NCI-H524 (cell line): ENCODE data around the gene FIBCD1.
A peak's percentile ranks its signal among the peaks of the same experiment; 100 is the strongest.
"Not testable (repeated sequence)": the region's sequence is repeated elsewhere in the genome, so short reads cannot be mapped to it uniquely, and the experiment has no call there.

Experiments
- DNase-seq, 2 experiments: peaks; one replicate each; lab custom pipeline; 2025; lab: John Stamatoyannopoulos, UW

FIBCD1 gene

DNA sequence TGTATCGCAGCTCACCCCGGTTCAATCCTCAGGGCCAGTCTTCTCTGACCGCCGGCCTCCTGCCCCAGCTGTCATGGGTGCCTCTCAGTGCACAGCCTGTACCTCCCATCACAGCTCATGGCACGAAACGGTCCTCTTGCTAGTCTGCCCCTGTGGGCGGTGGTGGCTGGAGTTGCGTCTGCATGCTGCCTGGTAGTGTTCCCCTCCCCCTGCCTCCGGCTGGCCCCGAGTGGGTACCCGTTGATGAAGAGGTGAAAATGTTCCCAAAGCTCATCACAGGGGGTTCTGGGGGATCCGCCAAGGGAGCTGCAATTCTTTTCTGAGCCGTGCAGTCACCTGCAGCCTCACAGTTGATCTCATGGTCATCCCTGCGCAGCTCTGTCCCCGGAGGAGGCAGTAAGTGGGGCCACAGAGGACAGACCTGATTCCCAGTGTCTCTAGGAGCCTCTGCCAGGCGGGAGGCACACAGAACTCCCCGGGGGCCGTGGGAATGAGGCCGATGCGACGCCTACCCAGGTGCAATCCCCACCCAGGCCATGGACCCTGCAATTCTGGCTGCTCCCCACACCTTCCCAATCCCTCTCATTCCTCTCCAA is 34.7 kb upstream of the FIBCD1 start:
- DNase-seq: no peak

DNA sequence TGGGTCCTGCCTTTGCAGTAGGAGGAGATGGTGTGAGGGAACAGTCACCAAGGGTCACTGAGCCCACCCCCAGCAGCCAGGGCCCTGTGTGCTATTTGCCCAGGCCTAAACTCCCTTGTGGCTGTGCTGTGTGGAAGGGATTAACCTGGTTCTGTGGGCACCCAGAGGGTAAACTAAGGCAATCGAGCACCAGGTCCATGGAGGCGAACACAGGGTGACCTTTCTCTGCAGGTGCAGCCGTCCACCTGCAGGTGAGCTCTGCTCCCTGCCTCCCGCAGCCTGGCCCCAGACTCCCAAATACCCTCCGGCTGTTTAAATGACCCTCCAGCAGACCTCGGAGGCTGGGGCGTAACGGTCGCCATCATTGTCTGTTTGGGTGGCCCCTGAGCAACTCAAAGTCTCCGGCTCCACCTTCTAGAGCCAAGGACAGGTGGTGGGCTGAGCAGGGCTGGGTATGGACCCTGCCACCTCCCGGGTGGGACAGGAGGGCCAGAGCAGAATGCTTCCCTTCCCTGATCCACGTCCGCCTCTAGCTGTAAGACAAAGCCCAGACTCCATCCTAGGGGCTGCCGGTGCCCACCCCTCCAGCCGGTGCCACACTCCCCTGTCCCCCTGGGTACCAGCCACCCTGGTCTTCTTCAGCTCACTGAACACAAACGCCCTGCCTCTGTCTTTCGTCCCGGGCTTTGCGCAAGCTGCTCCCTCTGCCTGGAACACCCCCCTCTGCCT is 34.1 kb upstream of the FIBCD1 start:
- DNase-seq: no peak

DNA sequence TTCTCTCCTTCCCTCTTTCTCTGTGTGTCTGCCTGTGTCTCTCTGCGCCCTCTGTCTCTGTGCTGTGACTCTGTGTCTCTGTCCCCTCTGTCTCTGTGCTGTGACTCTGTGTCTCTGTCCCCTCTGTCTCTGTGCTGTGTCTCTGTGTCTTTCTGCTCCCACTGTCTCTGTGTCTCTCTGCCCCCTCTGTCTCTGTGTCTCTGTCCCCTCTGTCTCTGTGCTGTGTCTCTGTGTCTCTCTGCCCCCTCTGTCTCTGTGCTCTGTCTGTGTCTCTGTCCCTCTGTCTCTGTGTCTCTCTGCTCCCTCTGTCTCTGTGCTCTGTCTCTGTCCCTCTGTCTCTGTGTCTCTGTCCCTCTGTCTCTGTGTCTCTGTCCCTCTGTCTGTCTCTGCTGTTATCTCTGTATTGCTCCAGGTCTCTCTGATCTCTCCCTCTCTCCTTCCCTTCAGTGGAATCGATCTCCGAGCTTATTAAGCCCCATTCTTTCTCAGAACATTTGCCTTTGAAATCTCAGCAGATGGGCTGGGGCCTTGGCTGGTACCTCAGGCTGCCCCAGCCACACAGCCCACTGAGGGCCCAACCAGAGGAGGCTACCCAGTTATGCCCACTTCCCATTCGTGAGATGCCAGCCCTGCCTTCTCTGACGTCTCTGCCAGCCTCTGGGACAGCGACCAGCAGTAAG is 33.4 kb upstream of the FIBCD1 start:
- DNase-seq: no peak

DNA sequence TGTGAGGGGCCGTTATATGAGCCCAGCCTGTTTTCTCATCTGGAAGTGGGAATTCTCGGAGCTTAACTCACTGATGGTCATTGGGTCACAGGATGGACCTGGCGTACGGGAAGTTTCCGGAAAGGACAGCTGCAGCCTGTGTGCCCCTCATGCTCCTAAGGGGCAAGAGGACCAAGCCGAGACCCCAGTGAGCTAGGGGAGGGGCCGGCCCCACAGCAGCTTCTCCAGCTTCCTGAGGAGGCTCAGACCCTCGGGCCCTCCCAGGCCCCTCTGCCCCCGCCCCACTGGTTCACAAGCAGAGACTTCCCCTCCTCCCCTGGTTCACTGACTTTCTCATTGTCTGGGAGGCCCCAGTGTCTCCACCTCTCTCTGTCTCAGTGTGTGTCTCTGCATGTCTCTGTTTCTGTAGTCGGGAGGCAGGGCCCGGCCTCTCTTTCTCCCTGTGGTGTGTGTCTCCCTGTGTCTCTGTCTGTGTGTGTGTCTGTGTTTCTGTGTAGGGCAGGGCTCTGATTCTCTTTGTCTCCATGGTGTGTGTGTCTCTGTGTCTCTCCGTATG is 32.3 kb upstream of the FIBCD1 start:
- DNase-seq: no peak

DNA sequence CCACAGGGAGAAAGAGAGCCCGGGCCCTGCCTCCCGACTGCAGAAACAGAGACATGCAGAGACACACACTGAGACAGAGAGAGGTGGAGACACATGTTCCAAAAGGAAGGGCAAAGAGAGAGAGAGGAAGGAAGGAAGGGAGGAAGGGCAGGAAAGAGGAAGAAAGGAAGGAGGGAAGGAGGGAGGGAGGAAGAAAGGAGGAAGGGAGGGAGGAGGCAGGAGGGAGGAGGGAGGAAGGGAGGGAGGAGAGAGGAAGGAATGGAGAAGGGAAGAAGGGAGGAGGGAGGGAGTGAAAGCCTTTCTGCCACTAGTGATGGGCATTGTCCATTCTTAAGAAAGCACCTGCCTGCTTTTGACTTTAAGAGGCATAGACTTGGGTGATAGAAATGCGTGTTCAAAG is 31.8 kb upstream of the FIBCD1 start:
- no peak for DNase-seq

DNA sequence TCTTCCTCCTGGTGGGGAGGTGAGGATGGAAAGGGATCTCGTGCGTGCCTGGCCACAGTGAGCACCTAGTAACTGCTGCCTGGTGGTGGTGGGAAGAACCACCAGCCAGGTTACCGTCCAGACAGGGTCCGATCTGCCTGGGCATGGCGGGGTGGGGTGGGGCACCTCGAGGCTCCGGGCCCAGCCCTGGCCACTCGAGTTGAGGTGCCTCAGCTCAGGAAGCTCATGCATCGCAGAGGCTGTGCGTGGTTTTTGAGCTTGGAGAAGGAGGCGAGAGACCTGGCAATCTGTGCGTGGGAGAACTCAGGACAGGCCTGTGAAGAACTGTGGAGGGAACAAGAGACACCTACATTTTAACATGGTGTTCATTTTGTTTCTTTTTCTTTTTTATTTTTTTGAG is 31.0 kb upstream of the FIBCD1 start:
- DNase-seq: no peak

DNA sequence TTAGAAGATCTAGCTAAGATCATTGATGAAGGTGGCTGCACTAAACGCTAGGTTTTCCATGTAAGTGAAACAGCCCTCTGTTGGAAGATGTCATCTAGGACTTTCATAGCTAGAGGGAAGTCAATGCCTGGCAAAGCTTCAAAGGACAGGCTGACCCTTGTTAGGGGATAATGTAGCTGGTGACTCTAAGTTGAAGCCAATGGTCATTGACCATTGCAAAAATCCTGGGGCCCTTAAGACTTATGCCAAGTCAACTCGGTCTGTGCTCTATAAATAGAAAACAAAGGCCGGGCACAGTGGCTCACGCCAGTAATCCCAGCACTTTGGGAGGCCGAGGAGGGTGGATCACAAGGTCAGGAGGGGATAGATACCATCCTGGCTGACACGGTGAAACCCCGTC is 26.6 kb upstream of the FIBCD1 start:
- DNase-seq: no peak

DNA sequence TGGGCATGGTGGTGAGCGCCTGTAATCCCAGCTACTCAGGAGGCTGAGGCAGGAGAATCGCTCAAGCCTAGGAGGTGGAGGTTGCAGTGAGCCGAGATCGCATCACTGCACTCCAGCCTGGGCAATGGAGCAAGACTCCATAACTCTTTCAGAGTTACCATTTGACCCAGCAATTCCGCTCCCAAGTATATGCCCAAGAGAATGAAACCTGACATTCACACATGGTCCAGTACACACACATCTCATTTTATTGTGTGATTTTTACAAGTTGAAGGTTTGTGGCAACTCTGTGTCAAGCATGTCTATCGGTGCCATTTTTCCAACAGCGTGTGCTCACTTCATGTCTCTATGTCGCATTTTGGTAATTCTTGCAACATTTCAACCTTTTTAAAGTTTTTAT is 24.9 kb upstream of the FIBCD1 start:
- DNase-seq: no peak

DNA sequence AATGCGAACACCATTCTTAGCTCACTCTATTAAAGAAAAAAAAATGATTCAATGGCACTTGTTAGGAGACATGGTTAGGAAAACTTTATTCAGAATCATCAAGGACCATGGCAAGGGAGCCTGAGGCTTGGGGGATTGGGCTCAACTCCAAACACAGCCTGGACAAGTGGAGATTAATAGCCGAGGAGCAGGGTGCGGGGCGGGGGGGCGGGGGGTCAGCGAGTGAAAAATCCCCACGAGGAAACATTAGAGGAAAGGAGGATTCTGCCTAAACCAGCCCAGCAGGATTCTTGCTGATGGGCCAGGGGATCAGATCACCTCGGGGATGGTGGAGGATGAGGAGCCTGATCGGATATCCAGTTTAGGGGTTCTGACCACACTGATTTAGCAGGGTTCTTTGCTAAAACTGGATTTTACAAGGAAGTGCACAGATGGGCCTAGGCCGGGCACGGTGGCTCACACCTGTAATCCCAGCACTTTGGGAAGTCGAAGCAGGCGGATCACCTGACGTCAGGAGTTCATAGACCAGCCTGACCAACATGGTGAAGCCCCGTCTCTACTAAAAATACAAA is 24.4 kb upstream of the FIBCD1 start:
- no peak for DNase-seq

DNA sequence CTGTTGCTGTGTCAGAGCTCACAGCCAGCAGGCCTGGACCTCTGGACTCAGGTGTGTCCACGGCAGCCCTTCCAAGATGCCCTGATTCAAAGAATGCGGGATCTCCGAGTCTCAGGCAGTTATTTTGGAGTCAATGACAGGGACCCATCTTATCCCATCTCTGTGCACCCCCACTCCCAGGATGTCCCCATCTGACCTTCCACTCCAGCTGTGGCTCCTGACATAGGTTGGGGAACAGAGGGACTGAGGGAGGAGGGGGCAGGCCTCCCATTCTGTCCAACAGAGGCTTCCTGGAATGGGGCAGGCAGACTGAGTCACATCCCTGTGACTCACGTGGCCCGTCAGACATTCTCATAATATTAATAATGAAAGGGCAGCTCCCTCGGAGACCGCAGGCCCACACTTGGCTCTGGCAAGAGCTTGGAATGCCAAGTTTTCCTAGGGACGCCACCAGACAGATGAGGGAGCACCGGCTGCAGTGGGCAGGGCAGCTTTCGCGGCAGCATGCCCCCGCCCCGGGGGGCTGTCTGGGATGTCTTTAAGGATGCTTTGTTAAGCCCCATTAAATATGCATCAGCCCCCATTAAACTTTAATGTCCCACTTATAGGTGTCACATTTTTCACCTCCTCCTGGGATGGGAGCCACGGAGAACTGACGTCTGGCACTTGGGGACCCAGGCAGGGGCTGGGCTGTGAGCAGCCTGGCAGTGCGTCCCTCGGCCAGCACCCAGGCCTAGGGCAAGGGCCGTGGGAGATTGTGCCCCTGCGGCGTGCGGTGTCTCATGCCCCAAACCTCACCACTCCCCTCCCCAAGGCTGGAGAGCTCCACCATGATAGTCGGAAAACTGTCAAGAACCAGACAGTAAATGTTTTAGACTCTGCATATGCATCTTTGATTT is 23.6 kb upstream of the FIBCD1 start:
- no peak for DNase-seq

DNA sequence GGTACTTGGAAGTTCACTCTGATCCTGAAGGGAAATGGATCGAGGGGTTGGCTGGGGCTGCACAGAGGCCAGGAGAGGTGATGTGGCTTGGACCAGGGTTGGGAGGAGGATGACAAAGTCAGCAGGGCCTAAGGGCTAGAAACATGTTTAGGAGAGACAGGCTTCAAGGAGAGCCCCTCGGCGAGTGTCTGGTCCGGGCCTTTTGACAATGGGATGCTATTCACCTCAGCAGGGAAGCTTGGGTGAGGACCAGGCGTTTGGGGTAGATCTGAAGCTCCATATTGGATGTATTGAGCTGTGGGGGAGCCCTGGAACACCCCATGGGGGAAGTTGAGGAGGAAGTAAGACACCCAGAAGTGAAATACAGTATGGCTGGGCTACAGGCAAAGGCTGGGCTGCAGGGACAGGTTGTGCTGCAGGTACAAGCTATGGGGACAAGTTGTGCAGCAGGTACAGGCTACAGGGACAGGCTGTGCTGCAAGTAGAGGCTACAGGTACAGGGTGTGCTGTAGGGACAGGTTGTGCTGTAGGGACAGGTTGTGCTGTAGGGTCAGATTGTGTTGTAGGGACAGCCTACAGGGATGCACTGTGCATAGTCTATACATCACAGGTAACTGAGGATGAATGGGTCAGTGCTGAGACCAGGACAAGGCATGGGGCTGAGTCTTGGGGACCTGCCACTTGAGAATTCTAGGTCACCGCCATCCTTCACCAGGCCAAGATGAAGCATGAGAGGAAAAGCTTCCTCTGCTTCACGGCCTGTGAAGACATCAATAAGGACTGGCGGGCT is 22.7 kb upstream of the FIBCD1 start:
- no peak for DNase-seq

DNA sequence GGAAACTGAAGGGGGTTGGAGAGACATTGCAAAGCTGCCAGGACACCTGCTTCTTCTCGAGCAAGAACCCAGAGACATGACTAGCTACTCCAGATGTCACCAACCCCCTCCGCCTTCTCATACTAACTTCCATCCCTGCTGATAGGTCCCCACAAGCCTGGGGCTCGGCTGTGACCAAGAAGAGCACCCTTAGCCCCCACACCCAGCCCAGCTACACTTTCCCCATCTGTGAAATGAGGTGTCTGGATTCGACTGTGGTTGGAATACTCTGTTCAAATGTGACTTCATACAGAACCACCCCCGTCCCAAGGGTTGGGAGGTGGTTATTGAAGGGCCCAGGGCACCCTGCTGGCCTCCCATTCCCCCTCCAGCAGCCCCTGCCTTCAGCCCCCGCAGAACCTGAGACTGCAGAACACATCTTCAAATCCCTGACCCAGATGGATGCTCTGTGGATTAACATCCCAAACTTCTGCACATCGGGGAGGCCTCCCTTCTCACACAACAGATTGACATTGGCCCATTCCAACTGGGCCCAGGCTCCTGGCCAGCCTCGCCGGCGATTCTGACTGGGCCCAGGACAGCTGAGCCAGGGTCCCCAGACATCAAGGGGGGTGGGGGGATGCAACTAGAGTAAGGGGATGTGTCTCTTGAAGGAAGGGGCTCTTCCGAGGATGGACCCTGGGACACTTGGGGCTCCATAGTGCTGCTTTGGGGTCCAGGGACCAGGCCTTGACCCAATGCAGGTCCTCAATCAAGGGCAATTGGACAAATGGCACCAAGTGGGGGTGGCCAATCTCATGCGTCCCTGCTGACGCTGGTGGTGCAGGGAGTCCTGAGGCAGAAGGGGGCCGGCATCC is 21.7 kb upstream of the FIBCD1 start:
- DNase-seq: no peak

DNA sequence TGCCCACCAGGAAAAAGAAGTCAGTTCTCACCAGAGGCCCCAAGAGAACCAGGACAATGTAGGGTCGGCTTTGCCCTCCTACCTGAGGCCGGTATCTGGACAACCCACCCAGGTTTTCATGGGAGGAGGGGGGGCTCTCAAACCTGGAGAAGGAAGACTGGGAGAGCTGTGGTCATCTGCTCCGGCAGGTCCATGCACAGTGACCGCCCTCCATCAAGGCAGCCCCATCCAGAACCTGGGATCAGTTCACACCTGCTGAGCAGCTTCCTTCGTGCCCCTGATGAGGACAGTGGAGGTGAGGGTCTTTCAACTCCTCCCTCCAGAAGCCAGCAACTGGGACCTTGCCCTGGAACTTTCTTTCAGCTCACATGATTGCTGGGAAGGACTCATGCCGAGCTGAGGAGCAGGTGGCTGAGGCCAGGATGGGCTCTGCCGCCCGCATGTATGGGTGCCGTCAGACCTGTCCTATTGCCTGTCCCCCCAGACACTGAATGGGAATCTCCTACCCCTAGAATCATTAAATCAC is 20.8 kb upstream of the FIBCD1 start:
- no peak for DNase-seq

DNA sequence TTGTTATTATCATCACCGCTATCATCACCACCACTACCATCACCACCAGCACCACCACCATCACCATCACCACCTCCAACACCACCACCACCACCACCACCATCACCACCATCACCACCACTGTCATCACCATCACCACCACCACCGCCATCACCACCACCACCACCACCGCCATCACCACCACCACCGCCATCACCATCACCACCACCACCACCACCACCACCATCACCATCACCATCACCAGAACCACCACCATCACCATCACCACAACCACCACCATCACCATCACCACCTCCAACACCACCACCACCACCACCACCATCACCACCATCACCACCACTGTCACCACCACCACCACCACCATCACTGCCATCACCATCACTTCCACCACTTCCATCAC is 19.5 kb upstream of the FIBCD1 start:
- not testable (repeated sequence) for DNase-seq

DNA sequence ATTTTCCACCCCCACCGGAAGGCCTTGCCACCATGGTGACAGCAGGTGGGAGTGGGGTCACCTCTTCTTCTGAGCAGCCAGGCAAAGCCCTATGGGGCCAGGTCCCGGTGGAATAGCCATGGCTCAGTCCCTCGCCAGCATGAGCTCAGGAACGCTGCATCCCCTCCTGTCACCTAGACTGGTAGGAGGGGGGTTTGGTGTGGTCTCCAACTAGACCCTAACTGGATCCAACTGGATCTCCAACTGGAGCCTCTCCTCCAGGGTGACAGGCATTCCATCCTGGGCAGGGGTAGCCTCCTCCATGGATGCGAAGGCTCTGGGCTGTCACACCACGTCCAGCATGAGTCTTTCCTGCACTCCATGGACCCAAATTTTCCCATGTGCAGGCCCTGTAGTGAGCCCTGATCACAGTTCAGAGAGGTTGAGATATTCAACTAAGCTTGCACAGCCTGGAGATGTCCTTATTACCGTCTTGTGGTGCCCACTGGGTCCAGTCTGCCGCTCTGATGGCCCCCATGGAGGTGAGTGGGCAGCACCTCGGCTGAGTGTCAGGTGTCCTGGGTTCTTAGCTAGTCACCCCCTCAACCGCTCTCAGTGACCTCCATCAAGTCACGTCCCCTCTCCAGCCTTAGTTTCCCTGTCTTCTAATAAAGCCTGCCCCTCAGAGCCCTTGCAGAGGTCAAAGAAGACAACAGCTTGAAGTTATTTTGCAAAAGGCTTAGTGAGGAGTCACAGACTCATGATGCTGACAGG is 18.6 kb upstream of the FIBCD1 start:
- DNase-seq: no peak

DNA sequence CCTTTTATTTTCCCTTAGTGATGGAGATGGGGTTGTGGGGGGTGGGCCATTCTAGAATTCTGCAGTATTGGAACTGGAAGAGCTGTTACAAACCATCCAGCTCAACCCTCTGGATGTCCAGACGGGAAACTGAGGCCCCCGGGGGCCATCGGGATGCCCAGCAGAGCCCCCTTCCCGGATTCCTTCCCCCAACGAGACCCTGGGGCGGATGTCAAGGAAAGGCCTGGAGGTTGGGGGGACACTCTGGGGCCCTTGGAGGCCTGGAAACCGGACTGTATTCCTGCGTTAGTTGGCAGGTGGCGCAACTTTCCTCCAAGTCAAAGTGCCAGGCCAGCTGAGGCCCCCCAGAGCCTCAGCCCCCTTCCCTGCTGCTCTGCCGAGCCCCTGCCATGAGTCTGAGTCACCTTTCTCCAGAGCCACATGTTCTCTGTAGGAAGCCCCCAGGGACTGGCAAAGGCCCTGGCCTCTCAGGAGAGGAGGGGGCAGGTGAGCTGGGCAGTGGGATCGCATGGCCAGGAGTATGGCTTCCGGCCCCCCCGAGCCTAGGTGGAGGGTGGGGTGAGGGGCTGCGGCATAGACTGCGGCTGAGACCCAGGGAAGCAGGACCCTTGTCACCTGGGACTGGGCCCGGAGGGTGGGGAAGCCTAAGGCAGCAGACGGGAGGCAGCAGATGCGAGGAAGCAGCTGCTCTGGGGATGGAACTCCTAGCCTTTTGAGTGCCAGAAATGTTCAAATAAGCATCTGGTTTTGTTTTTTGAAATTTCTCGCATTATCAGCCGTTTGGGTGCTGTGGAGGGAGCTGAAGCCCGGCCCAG is 17.8 kb upstream of the FIBCD1 start:
- peak; percentile 72 to 90 for DNase-seq

DNA sequence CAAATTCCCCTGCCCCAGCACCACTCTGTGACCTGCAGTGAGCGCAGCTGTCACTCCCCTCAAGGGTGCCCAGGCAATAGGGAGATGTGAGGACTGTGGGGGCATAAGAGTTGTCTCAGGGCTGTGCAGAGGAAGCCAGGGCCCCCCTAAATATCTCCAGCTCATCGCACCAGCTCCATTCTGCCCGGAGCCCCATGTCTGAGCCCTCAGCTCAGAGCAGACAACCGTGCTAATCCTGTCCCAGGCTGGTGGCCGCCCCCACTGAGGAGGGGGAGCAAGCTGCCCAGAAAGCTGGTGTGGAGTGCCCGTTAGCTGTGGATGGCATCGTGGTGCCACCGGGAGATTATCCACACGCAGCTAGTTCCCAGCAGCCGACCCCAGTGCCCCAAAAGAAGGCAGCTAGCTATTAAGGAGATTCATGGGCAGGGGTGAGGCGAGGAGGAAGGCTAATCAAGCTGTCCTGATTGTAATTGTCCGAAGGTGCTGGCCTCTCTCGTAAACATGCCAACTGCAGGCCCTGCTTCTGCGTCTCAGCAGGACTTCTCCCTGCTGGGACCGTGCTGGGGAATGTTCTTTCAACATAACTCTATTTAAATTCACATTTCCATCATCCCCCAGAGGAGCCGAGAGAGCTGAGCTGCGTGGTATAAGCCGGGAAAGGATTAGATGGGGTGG is 17.0 kb upstream of the FIBCD1 start:
- DNase-seq: no peak

DNA sequence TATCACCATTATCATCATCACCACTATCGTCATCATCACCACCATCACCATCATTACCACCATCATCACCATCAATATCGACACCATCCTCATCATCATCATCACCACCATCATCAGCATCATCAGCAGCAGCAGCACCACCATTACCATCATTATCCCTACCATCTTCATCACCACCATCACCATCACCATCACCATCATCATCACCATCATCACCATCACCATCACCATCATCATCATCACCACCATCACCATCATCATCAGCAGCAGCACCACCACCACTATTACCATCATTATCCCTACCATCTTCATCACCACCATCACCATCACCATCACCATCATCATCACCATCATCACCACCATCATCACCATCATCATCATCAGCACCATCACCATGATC is 15.9 kb upstream of the FIBCD1 start:
- not testable (repeated sequence) for DNase-seq
